Lung (tissue), 12 donors: Measurements from ENCODE around the gene C20orf204. TPM values are rescaled to one million over a fixed set of nuclear protein-coding genes. Genes with fewer than 3 reads are reported as not detected.

Experiments used
- ATAC-seq: fragments of 200-7000 bp; cut with Tn5 transposase; one replicate; pipeline ENCODE4 v1.9.1; 2020; ENCODE audit warnings: moderate number of reproducible peaks; ENCODE audit not compliant: insufficient read depth, low FRiP score
- DNase-seq, 3 donors: peaks; one replicate each; pipeline ENCODE4 v3.0.0-alpha.2; 2013 to 2017
- H3K27ac ChIP-seq, 2 donors: one replicate each; pipeline ENCODE4 v1.5.1; 2013; ENCODE audit warnings: mild to moderate bottlenecking in 2 of 2, moderate library complexity in 2 of 2, control low read depth in 1 of 2, inconsistent platforms in 1 of 2, low read depth in 1 of 2, low read length in 1 of 2
- H3K27me3 ChIP-seq, 3 donors: one replicate each; pipeline ENCODE4 v1.5.1; 2013; ENCODE audit warnings: low read length in 2 of 3; ENCODE audit not compliant: control insufficient read depth in 3 of 3, insufficient read depth in 3 of 3
- H3K36me3 ChIP-seq, 4 donors: one replicate each; pipeline ENCODE4 v1.5.1; 2013; ENCODE audit warnings: low read length in 4 of 4, mild to moderate bottlenecking in 1 of 4, moderate library complexity in 1 of 4; ENCODE audit not compliant: control insufficient read depth in 4 of 4, insufficient read depth in 4 of 4
- H3K4me1 ChIP-seq, 5 donors: one replicate each; pipeline ENCODE4 v1.5.1; 2013; ENCODE audit warnings: low read length in 5 of 5, mild to moderate bottlenecking in 2 of 5, moderate library complexity in 1 of 5; ENCODE audit not compliant: control insufficient read depth in 5 of 5, insufficient read depth in 5 of 5
- H3K4me3 ChIP-seq: one replicate; pipeline ENCODE4 v1.5.1; 2013; ENCODE audit warnings: mild to moderate bottlenecking, control low read depth, moderate library complexity
- H3K9ac ChIP-seq, 2 donors: one replicate each; pipeline ENCODE4 v1.5.1; 2013; ENCODE audit warnings: low read length in 2 of 2, control low read depth in 1 of 2; ENCODE audit not compliant: insufficient read depth in 1 of 2
- H3K9me3 ChIP-seq, 4 donors: one replicate each; pipeline ENCODE4 v1.5.1; 2013; ENCODE audit warnings: low read length in 3 of 4, mild to moderate bottlenecking in 1 of 4, moderate library complexity in 1 of 4; ENCODE audit not compliant: control insufficient read depth in 4 of 4, insufficient read depth in 3 of 4
- WGBS, 2 donors: extraction: QIAGEN DNeasy Blood & Tissue Kit; methylation state at CpG; one replicate each; pipeline ENCODE4 v1.1.7; 2013; 5-methylcytosine and 5-hydroxymethylcytosine counted together
- polyA plus RNA-seq, 2 donors: library from polyadenylated mRNA; stranded (reverse); fragments of 200-250 nt; gene quantifications; one replicate each; pipeline ENCODE4 v1.2.1, GENCODE V29; 2013
- total RNA-seq, 2 donors: library from RNA; depleted of rRNA in 1 of 2; stranded (reverse); fragments of >200 nt in 1 of 2; gene quantifications; one replicate each; pipeline ENCODE4 v1.2.1, GENCODE V29; 2014 to 2021
- TF ChIP-seq, protein P1 (sequence below): IDR thresholded peaks from 2 replicates; pipeline ENCODE4 v1.5.1; 2012; ENCODE audit warnings: mild to moderate bottlenecking; ENCODE audit errors: control extremely low read depth, extremely low read depth
- donor health status: control.
- donor health status: control.
- donor health status: Bipolar disorder and iron deficiency.
- donor health status: healthy.
- donor health status: DM: yes; HTN: yes; CAD: no.

Gene C20orf204
- total and polyA plus RNA-seq, 4 donors = 0.50 to 2.0 (median 0.98) TPM

GRCh38 chr20:64057628-64058498 lies 21.9 kb downstream of the C20orf204 start:
- TF ChIP-seq, protein P1, sequence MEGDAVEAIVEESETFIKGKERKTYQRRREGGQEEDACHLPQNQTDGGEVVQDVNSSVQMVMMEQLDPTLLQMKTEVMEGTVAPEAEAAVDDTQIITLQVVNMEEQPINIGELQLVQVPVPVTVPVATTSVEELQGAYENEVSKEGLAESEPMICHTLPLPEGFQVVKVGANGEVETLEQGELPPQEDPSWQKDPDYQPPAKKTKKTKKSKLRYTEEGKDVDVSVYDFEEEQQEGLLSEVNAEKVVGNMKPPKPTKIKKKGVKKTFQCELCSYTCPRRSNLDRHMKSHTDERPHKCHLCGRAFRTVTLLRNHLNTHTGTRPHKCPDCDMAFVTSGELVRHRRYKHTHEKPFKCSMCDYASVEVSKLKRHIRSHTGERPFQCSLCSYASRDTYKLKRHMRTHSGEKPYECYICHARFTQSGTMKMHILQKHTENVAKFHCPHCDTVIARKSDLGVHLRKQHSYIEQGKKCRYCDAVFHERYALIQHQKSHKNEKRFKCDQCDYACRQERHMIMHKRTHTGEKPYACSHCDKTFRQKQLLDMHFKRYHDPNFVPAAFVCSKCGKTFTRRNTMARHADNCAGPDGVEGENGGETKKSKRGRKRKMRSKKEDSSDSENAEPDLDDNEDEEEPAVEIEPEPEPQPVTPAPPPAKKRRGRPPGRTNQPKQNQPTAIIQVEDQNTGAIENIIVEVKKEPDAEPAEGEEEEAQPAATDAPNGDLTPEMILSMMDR = peak; percentile 54
- DNase-seq (peak; percentile 76 to 83 (median 82)), ATAC-seq (peak; percentile 63)
- Histone ChIP-seq H3K4me1 (peaks cover 0 to 51% (median 22%) of the 10 kb centered on the region in 5 donors), H3K4me3 (no peak overlapping the region), H3K9me3 (no peaks in the 10 kb centered on the region), H3K36me3 (no peaks in the 10 kb centered on the region), H3K27ac (peak overlapping the region; percentile 52 to 78), H3K9ac (no peak overlapping the region), H3K27me3 (no peaks in the 10 kb centered on the region)
- 33 to 45% methylated on average over 31 to 33 of the region's 33 CpGs for WGBS, 2 donors

- DNase-seq (no peak), ATAC-seq (no peak)
- H3K27me3 ChIP-seq = no peaks in the 10 kb centered on the region
- peaks cover 0 to 44% (median 16%) of the 10 kb centered on the region in 5 donors for H3K4me1 ChIP-seq
- H3K9ac ChIP-seq = no peak overlapping the region
- 74 to 88% methylated on average over 12 of the region's 12 CpGs for WGBS, 2 donors
- TF ChIP-seq, protein P1 = no peak
- no peak overlapping the region for H3K4me3 ChIP-seq
- H3K27ac ChIP-seq = no peak overlapping the region
- H3K9me3 ChIP-seq = no peaks in the 10 kb centered on the region
- no peaks in the 10 kb centered on the region for H3K36me3 ChIP-seq
Measured at GRCh38 chr20:64058536-64058935, 22.6 kb downstream of the C20orf204 start.

GRCh38 chr20:64062276-64062595 lies 26.3 kb downstream of the C20orf204 start:
- Histone ChIP-seq H3K9ac (peak overlapping the region in 1 of 2 donors; percentile 80), H3K4me1 (peaks cover 7 to 22% (median 13%) of the 10 kb centered on the region in 5 donors), H3K9me3 (no peaks in the 10 kb centered on the region), H3K27me3 (no peaks in the 10 kb centered on the region), H3K4me3 (no peak overlapping the region), H3K27ac (peak overlapping the region; percentile 68 to 94), H3K36me3 (no peaks in the 10 kb centered on the region)
- DNase-seq = no peak
- ATAC-seq = no peak
- 65 to 66% methylated on average over 5 of the region's 5 CpGs for WGBS, 2 donors
- TF ChIP-seq, protein P1 = no peak
